ENCODE data around the gene CHAF1B.
"Not testable (repeated sequence)": the region's sequence is repeated elsewhere in the genome, so short reads cannot be mapped to it uniquely, and the experiment has no call there.

CHAF1B gene

GRCh38 chr21:36388835-36389234 lies 3.6 kb downstream of the CHAF1B start:
- no peak for TF ChIP-seq CTCF (IDR thresholded peaks at IDR 0.05; ENCODE audit: insufficient read depth, missing control alignments)
- FAIRE-seq (no peak), DNase-seq (ENCODE audit: insufficient read length, low spot score) (no peak)

- not testable (repeated sequence) for DNase-seq (ENCODE audit: insufficient read length, low spot score); FAIRE-seq
Observed at GRCh38 chr21:36391649-36392048, 6.5 kb downstream of the CHAF1B start.

- DNase-seq (ENCODE audit: insufficient read length, low spot score): peak; percentile 52
- no peak for TF ChIP-seq CTCF (IDR thresholded peaks at IDR 0.05; ENCODE audit: insufficient read depth, missing control alignments)
- FAIRE-seq: peak; percentile 72
Observed at GRCh38 chr21:36395353-36396111, 10.3 kb downstream of the CHAF1B start.

- DNase-seq (ENCODE audit: insufficient read length, low spot score) (no peak), FAIRE-seq (no peak)
- no peak for TF ChIP-seq CTCF (IDR thresholded peaks at IDR 0.05; ENCODE audit: insufficient read depth, missing control alignments)
Observed at GRCh38 chr21:36396325-36396724, 11.1 kb downstream of the CHAF1B start.

- DNase-seq (ENCODE audit: insufficient read length, low spot score) (no peak), FAIRE-seq (no peak)
- TF ChIP-seq CTCF (IDR thresholded peaks at IDR 0.05; ENCODE audit: insufficient read depth, missing control alignments): no peak
Observed at GRCh38 chr21:36396971-36397370, 11.8 kb downstream of the CHAF1B start.

GRCh38 chr21:36397606-36398005 lies 12.4 kb downstream of the CHAF1B start:
- no peak for TF ChIP-seq CTCF (IDR thresholded peaks at IDR 0.05; ENCODE audit: insufficient read depth, missing control alignments)
- no peak for FAIRE-seq

GRCh38 chr21:36399736-36400135 lies 14.5 kb downstream of the CHAF1B start:
- DNase-seq (ENCODE audit: insufficient read length, low spot score); FAIRE-seq: not testable (repeated sequence)

More at GRCh38 chr21:36397606-36398005, 12.4 kb downstream of the CHAF1B start:
- DNase-seq (ENCODE audit: insufficient read length, low spot score): no peak

GRCh38 chr21:36400719-36401118 lies 15.5 kb downstream of the CHAF1B start:
- no peak for DNase-seq (ENCODE audit: insufficient read length, low spot score)
- no peak for FAIRE-seq
- no peak for TF ChIP-seq CTCF (IDR thresholded peaks at IDR 0.05; ENCODE audit: insufficient read depth, missing control alignments)
